Activated T-cell treated with anti-CD3 and anti-CD28 coated beads for 24 hours (primary cell): ENCODE measurements around the gene PDE4A.
"Not testable (repeated sequence)": the region's sequence is repeated elsewhere in the genome, so short reads cannot be mapped to it uniquely, and the experiment has no call there.

Experiments used
- DNase-seq: peaks from one replicate; pipeline ENCODE4 v3.0.0-alpha.2; 2020; ENCODE audit warnings: low read depth

The PDE4A gene

GRCh38 chr19:10403137-10404021, 17.0 kb upstream of the PDE4A start, which contains the start of gene CDC37:
Gene CDC37 (minus strand): TSS chr19:10403542. CDS start chr19:10403479, 63 bp downstream.
- peak; percentile 99 for DNase-seq

- DNase-seq = no peak
Measured at GRCh38 chr19:10404888-10405820, 15.2 kb upstream of the PDE4A start.

DNA sequence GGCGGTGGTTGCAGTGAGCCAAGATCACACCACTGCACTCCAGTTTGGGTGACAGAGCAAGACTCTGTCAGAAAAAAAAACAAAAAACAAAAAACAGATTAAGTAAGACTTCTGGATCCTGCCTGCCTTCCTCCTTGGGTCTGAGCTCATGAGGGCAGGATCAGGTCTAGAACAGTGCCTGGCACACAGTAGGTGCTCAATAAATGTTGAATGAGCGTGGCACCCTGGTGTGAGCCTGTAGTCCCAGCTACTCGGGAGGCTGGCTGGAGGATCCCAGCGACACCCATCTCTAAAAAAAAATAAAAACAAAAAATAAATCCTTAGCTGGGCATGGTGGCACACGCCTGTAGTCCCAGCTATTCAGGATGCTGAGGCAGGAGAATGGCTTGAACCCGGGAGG, 14.1 kb upstream of the PDE4A start:
- DNase-seq = no peak

DNA sequence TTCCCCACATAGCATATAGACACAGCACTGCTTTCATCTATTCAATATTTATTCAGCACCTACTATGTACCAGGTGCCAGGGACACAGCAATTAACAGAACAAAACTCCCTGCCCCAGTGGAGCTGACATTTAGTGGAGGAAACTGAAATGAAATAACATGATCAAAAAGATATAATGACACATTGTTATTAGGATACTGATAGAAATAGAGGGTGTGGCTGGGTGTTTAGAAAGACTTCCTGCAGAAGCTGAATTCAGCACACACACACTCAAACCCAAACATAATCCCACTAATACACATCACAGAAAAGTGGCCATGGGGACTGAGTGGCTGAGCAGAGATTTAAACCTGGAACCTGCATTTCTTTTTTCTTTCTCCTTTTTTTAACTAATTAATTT, 13.2 kb upstream of the PDE4A start:
- no peak for DNase-seq

GRCh38 chr19:10408511-10409283, 11.6 kb upstream of the PDE4A start:
- peak; percentile 42 for DNase-seq

DNA sequence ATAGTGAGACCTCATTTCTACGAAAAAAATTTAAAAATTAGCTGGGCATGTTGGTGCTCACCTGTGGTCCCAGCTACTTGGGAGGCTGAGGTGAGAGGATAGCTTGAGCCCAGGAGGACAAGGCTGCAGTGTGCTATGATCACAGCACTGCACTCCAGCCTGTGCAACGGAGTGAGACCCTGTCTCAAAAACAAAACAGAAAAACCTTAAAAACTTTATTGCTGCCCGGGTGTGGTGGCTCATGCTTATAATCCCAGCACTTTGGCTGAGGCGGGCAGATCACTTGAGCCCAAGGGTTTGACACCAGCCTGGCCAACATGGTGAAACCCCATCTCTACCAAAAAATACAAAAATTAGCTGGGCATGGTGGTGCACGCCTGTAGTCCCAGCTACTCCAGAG, 9.1 kb upstream of the PDE4A start:
- DNase-seq = not testable (repeated sequence)

- no peak for DNase-seq
Measured at GRCh38 chr19:10412257-10412977, 7.9 kb upstream of the PDE4A start.

GRCh38 chr19:10416083-10416379, 4.3 kb upstream of the PDE4A start:
- no peak for DNase-seq

GRCh38 chr19:10416380-10417257, 3.7 kb upstream of the PDE4A start:
- DNase-seq = peak; percentile 90

DNA sequence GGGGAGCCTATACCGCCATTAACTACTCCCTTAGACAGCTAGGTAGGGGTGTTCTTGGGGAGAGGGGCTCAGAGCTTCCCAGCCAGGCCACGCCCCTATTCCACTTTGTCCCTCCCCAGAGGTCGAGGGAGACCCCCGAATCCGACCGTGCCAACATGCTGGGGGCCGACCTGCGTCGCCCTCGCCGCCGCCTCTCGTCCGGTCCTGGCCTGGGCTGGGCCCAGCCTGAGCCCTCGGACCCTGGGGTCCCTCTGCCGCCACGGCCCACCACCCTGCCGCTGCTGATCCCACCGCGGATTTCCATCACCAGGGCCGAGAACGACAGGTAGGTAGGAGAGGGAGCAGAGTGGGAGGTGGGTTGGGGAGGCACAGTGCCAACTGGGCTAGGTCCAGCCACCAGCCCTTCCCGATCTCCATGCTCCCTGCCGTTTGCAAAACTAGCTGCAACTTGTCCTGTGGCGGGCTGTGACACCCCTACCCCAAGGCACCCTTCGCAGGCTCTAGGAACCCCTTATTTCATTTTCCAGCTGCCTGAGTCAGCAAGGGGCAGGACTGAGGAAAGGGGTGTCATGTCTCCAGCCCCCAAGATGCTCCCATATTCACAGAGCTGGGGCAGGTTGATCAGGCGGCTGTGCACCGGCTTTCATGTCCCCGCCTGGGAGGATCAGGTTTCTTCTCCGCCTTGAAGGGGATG, 2.6 kb upstream of the PDE4A start:
- DNase-seq = no peak

DNA sequence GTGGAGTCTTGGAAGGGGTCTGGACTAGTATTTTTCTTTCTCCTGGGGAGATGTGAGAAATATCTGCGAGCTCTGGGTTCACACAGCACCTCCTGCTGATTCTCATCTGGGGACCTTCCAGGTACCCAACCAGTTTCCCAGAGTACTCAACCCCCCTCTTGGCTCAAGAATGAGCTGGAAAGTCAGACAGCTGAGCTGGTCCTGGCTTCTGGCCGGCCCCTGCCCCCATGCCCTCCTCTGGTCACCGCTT, 2.2 kb upstream of the PDE4A start:
- no peak for DNase-seq

GRCh38 chr19:10418485-10419199, 1.7 kb upstream of the PDE4A start:
- DNase-seq = no peak

GRCh38 chr19:10419200-10419645, 1.1 kb upstream of the PDE4A start:
- no peak for DNase-seq

DNA sequence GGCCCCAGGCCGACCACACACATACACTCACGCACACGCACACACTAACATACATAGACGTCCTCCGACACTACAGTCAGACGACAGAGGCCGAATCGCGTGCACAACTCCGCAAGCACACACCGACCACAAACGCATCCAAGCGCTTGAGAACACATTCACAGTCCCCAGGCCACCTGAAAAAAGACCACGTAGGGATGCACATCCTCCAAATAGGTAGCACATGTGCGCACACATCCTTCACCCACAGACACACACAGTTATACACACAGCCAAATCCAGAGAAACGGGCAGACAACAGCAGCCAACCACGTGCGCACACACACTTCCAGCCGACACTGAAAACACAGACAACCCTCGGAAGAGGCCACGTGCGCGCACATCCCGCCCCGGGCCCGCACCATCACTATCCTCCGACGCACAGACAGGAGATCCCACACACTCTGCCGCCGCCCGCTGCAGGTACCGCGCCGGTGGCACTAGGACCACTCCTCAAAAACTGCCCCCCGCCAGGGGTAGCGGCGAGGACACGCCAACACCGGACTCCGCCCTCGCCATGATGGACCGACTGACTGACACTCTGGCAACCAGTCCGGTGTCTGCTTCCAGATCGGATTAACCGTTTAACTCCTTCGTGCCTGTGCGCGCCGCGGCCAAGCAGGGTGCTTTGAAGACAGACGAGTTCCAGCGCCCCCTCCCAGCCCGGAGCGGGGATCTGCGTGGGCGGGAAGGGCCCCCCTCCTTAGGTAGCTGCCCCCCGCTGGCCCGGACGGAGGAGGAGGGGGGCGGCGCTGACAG, 493 bp upstream of the PDE4A start:
- DNase-seq = no peak

- no peak for DNase-seq
Measured at GRCh38 chr19:10421240-10422045, 1.1 kb downstream of the PDE4A start.

DNA sequence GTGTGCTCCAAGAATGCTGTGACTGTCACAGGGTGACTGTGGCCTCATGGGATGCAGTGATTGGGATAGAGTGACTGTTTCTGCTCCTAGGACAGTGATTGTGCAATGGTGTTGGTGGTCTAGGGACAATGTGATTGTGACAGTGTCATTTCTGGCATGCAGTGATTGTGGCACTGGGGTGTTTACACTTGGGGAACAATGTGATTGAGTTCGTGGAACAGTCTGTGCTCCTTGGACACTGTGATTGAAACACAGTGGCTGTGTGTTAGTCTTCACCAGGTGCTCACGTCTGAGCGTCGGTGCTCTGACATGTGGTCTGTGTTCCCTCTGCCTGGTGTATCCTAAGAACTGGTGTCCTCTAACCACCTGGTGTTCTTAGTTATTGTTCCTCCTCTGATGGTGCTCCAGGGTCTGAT, 1.7 kb downstream of the PDE4A start:
- DNase-seq = no peak

GRCh38 chr19:10422846-10423245, 2.5 kb downstream of the PDE4A start:
- DNase-seq = no peak
